ENCODE results near the gene PPM1B. TPM values are rescaled to one million over a fixed set of nuclear protein-coding genes. Genes with fewer than 3 reads are reported as not detected.

The PPM1B gene
- total and polyA plus RNA-seq, 2 of the 8 experiments (the other 6 are each of a cell fraction or from before 2014, with no cell fraction given): 43.6 to 126 TPM

- CTCF ChIA-PET (ENCODE audit: partially characterized antibody): no interaction called here
- H4K8ac ChIP-seq (ENCODE audit: extremely low read depth, insufficient read depth, low read length): no peak overlapping the region
- DNase-seq (ENCODE audit: low read depth in 1 of 2, low spot score in 2 of 2) (no peak), FAIRE-seq (no peak)
- no peaks in the 10 kb centered on the region for H4K20me1 ChIP-seq (replicated peaks in 1 of 2; ENCODE audit: control insufficient read depth in 1 of 2, insufficient read depth in 2 of 2, low read length in 2 of 2)
- H3K9me3 ChIP-seq (ENCODE audit: insufficient read depth in 2 of 2, low read depth in 1 of 2, low read length in 1 of 2): no peaks in the 10 kb centered on the region
- H3K18ac ChIP-seq (ENCODE audit: extremely low read depth, low read length): no peak overlapping the region
- H3K23ac ChIP-seq (ENCODE audit: insufficient read length): no peak overlapping the region
- H3K27me3 ChIP-seq (replicated peaks in 1 of 4; ENCODE audit: control insufficient read depth in 3 of 4, extremely low read depth in 1 of 4, insufficient read depth in 3 of 4, low read length in 3 of 4): no peaks in the 10 kb centered on the region
- 0 out of 2 replicates have a peak overlapping the region, but pooled peaks have one; percentile 51 for H2BK12ac ChIP-seq (ENCODE audit: low read depth, low read length)
- no peaks in the 10 kb centered on the region; the same call in 1 of the 2 replicates for H3K23me2 ChIP-seq (ENCODE audit: low read depth, low read length)
- H3K4ac ChIP-seq (replicated peaks; ENCODE audit: insufficient read length, low read depth, low read length): no peak overlapping the region
- POLR2A ChIA-PET (ENCODE audit: partially characterized antibody): interaction anchor here (0.6 to 1.2 kb wide), 4 partner anchors 9 to 67 kb away, joined by 3 read pairs; no protein-coding TSS in a partner anchor
- H3K4me1 ChIP-seq (replicated peaks in 1 of 4; ENCODE audit: control insufficient read depth in 3 of 4, insufficient read depth in 4 of 4, low read length in 3 of 4): peaks cover 0 to 6% (median 0%) of the 10 kb centered on the region in 4 experiments; a peak in 1 of 7 replicates
- no peak overlapping the region for H3K4me3 ChIP-seq (ENCODE audit: extremely low read depth in 1 of 4, insufficient read depth in 2 of 4, low read depth in 3 of 4, low read length in 4 of 4)
- no peak overlapping the region for H4K91ac ChIP-seq (replicated peaks; ENCODE audit: insufficient read length, low read length)
- no peak overlapping the region for H2BK120ac ChIP-seq (replicated peaks; ENCODE audit: low read depth, low read length)
- no peaks in the 10 kb centered on the region for H3K79me1 ChIP-seq (ENCODE audit: low read depth, low read length)
- no peak overlapping the region for H3K27ac ChIP-seq (ENCODE audit: low read depth, low read length)
- no peak overlapping the region for H2BK15ac ChIP-seq (ENCODE audit: low read length)
- H2BK5ac ChIP-seq (ENCODE audit: low read depth, low read length): no peak overlapping the region
- no peaks in the 10 kb centered on the region for H3K79me2 ChIP-seq (ENCODE audit: control insufficient read depth in 1 of 2, insufficient read depth in 2 of 2, low read length in 2 of 2)
- TF ChIP-seq JUND (IDR thresholded peaks at IDR 0.05; ENCODE audit: low read length) (no peak), CBX5 (IDR thresholded peaks at IDR 0.05; ENCODE audit: low read depth, low read length) (no peak), SIN3A (conservative IDR thresholded peaks at IDR 0.05 in 1 of 2, IDR thresholded peaks at IDR 0.05 in 1 of 2; ENCODE audit: low read depth in 1 of 2, low read length in 2 of 2) (no peak), EP300 (IDR thresholded peaks at IDR 0.05; ENCODE audit: borderline replicate concordance in 1 of 2, low read depth in 2 of 2, low read length in 2 of 2) (no peak), SIX5 (IDR thresholded peaks at IDR 0.05; ENCODE audit: low read depth, low read length) (no peak), SAP30 (IDR thresholded peaks at IDR 0.05; ENCODE audit: insufficient read depth, insufficient replicate concordance, low read length) (no peak), JUN (IDR thresholded peaks at IDR 0.05; ENCODE audit: low read depth, low read length) (no peak), MAX (IDR thresholded peaks at IDR 0.05) (no peak), TBP (IDR thresholded peaks at IDR 0.05; ENCODE audit: low read depth, low read length) (no peak), BACH1 (IDR thresholded peaks at IDR 0.05; ENCODE audit: low read length) (no peak)
- H3K4me2 ChIP-seq (ENCODE audit: insufficient read depth in 1 of 2, low read depth in 2 of 2, low read length in 2 of 2): no peak overlapping the region
- H4K5ac ChIP-seq (ENCODE audit: insufficient read length, low read depth, low read length): no peak overlapping the region
- H2AFZ ChIP-seq (ENCODE audit: low read length): no peak overlapping the region
- H3K14ac ChIP-seq (ENCODE audit: insufficient read length): no peak overlapping the region
- no peaks in the 10 kb centered on the region for H3K36me3 ChIP-seq (ENCODE audit: control insufficient read depth in 2 of 4, insufficient read depth in 4 of 4, low read length in 3 of 4)
- WGBS, 2 experiments (ENCODE audit: extremely low coverage in 1 of 2, insufficient coverage in 1 of 2, insufficient read length in 1 of 2, insufficient replicate concordance in 2 of 2, low coverage in 1 of 2, low lambda C conversion rate in 2 of 2, missing lambda C conversion rate in 1 of 2): 81% methylated on average over 3 of the region's 3 CpGs; no CpG with 5 or more reads in 1 of the 2 experiments
- no peak overlapping the region for H3K9ac ChIP-seq (replicated peaks in 1 of 4; ENCODE audit: extremely low read depth in 1 of 4, low read depth in 3 of 4, low read length in 3 of 4)
- no peak overlapping the region for H2AK5ac ChIP-seq (ENCODE audit: low read depth, low read length)
- no peak overlapping the region for H2BK20ac ChIP-seq (ENCODE audit: low read length)
- no peak overlapping the region for H3K56ac ChIP-seq (replicated peaks; ENCODE audit: insufficient read length, low read depth, low read length)
Measured at GRCh38 chr2:44121899-44122298, 46.8 kb upstream of the PPM1B start.
